GM12874 (cell line): Measurements from ENCODE around the gene SLITRK4.

ENCODE experiments used
- CTCF ChIP-seq: IDR thresholded peaks from 2 replicates; pipeline ENCODE4 v1.5.1; 2011; ENCODE audit warnings: low read depth, mild to moderate bottlenecking, control low read depth, low read length, moderate library complexity; ENCODE audit not compliant: insufficient read depth

The SLITRK4 gene

GRCh38 chrX:143621276-143621675, 14.6 kb downstream of the SLITRK4 start:
- TF ChIP-seq CTCF: no peak

DNA sequence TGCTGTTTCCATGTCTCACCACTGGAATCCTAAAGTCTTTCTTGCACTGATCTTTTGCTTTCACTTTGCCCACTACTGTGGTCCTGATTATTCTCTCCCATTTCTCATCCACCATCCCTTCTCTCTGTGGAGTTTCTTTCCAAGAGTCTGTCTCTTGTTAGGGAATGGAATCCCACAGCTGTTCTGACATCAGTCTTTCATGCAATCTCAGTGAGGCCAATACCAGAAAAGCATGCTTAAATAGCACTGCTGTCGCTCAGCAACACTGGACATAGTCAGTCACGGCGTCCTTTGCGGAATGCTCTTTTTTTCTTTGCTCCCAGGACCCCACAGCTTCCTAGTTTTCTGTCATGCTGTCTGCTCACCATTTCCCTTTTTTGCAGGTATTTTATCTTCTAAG, 20.1 kb downstream of the SLITRK4 start:
- no peak for TF ChIP-seq CTCF

DNA sequence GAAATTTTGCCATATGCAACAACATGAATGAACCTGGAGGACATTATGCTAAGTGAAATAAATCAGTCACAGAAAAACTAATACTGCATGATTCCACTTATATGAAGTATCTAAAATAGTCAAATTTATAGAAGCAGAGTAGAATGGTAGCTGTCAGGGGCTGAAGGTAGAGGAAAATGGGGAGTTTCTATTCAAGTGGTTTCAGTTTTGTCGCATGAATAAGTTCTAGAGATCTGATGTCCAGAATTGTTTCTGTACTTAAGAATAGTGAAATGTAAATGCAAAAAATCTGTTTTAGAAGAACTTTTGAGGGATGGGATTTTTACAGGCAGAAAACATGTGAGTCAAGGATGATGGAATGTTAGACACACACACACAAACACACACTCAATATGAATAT, 34.1 kb downstream of the SLITRK4 start:
- no peak for TF ChIP-seq CTCF

DNA sequence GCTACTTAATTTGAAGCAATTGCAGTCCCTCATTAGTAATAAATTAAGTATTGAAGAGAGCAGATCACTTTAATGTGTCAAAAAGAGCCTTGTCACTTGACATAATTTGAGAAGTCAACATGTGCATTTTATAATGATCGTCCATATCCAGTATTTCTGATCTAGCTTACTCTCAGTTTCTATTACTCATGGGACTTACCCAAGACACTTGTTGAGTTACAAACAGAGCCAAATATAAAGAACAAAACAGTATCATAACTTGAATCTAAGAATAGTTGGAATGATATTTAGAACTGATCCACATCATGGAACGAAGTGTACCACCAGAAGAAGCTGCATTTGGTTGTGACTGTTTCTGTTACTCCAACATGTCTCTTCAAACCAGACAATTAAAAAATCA, 54.7 kb downstream of the SLITRK4 start:
- no peak for TF ChIP-seq CTCF

DNA sequence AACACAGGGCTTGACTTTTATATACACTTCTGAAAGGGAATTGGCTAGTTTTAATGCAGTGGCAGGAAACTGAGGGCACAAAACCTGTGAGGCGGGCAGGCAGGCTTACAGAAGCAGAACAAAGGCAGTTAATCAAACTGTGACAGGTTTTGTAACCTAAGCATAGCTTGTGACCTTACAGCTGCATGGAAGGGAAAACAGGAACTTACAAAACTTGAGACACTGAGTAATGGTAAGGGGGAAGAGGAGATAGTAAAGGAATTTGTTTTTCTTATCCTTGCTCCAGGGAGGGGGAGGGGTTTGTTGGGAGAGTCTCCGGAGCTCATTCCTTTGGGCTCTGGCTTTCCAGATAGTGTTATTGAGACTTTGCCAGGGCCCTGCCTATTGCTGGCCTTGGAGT, 55.6 kb downstream of the SLITRK4 start:
- no peak for TF ChIP-seq CTCF
